ENCODE measurements around the gene CLMN.

DNA sequence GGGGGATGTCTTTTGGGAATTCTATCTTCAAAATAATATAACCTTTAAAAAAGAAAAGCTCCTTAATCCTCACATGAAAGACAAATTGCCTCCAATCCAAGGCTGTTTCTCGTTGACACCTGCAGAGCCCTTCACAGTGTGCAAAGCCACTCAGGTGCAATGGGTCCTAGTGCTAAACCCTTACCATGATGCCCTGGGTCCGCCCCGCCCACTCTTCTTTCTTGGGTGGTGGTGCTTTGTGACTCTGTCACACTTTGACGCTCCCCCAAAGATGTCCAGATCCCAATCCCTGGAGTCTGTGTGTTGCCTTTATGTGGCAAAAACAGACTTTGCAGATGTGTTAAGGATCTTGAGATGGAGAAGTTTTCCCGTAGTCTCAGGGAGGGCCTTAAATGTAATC lies 29.7 kb downstream of the CLMN start:
- TF ChIP-seq, protein P1, sequence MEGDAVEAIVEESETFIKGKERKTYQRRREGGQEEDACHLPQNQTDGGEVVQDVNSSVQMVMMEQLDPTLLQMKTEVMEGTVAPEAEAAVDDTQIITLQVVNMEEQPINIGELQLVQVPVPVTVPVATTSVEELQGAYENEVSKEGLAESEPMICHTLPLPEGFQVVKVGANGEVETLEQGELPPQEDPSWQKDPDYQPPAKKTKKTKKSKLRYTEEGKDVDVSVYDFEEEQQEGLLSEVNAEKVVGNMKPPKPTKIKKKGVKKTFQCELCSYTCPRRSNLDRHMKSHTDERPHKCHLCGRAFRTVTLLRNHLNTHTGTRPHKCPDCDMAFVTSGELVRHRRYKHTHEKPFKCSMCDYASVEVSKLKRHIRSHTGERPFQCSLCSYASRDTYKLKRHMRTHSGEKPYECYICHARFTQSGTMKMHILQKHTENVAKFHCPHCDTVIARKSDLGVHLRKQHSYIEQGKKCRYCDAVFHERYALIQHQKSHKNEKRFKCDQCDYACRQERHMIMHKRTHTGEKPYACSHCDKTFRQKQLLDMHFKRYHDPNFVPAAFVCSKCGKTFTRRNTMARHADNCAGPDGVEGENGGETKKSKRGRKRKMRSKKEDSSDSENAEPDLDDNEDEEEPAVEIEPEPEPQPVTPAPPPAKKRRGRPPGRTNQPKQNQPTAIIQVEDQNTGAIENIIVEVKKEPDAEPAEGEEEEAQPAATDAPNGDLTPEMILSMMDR (IDR thresholded peaks at IDR 0.05; ENCODE audit: low read length): no peak
- TF ChIP-seq EZH2 (IDR thresholded peaks at IDR 0.05; ENCODE audit: borderline replicate concordance, low read length): no peak
